ENCODE data around the gene MSRB1.

GRCh38 chr16:1903845-1904840, 38.9 kb downstream of the MSRB1 start:
- TF ChIP-seq EZH2 (IDR thresholded peaks at IDR 0.05; ENCODE audit: insufficient read depth, poor library complexity, severe bottlenecking) (no peak), EZH2phosphoT487 (IDR thresholded peaks at IDR 0.05; ENCODE audit: insufficient read depth, low read depth) (no peak)
